Measurements from ENCODE around the gene LAIR1.

LAIR1 gene, protein sequence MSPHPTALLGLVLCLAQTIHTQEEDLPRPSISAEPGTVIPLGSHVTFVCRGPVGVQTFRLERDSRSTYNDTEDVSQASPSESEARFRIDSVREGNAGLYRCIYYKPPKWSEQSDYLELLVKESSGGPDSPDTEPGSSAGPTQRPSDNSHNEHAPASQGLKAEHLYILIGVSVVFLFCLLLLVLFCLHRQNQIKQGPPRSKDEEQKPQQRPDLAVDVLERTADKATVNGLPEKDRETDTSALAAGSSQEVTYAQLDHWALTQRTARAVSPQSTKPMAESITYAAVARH

DNA sequence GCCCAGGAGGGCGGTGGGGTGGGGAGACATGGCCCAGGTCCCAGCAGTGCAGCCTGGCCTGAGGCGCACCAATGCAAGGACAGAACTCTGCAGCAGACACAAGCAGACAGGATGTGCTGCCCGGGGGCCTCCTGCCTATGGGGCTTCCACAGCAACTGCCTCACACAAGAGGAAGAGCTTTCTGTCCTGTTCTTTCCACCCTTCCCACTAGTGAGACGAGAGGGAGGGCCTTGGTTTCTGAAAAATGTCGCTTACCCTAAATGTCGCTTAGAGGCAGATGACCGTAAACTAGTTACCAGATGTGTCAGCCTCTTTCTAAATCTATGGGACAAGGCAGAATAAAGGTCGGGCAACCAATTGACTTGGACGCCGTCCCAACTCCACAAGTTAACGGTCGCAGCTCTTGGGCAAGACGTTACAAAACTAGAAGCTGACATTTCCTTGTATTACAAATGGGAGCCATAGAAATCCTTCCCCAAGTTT, at the start of gene LAIR1:
Gene LAIR1 (minus strand): TSS at position 157 of the 483 bp plus-strand sequence. CDS start 127 bp downstream, at position 30.
- Mint-ChIP-seq H3K9me3 (peaks cover 3% of the 10 kb centered on the region), H3K36me3 (peaks cover 54% of the 10 kb centered on the region), H3K4me1 (peaks cover 76% of the 10 kb centered on the region), H3K4me3 (peak within 1 kb of the TSS; percentile 94), H3K27me3 (peaks cover 24% of the 10 kb centered on the region), H3K27ac (peak within 1 kb of the TSS; percentile 89)
- CTCF ChIA-PET: interaction anchor here (0.6 to 1.5 kb wide), 5 partner anchors 18 to 334 kb away, joined by 3 to 7 read pairs (median 4); no protein-coding TSS in a partner anchor
- peak; percentile 71 for DNase-seq

DNA sequence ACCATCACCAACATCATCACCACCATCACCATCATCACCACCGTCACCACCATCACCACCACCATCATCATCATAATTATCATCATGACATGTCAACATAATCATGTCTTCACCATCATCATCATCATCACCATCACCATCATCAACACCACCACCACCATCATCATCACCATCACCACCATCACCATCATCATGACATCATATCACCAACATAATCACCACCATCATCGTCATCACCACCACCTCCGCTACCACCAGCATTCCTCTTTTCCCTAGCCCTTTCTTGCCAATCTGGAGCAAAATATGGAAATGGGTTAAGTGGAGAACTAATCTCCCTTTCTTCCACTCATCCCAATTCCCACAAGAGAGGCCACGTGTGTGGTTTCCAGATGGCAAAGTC, 49.4 kb upstream of the LAIR1 start:
- Mint-ChIP-seq H3K27ac (no peak overlapping the region), H3K36me3 (peaks cover 4% of the 10 kb centered on the region), H3K4me3 (no peak overlapping the region), H3K4me1 (peaks cover 15% of the 10 kb centered on the region), H3K27me3 (peaks cover 62% of the 10 kb centered on the region), H3K9me3 (peaks cover 12% of the 10 kb centered on the region)
- CTCF ChIA-PET: no interaction called here
- no peak for DNase-seq

DNA sequence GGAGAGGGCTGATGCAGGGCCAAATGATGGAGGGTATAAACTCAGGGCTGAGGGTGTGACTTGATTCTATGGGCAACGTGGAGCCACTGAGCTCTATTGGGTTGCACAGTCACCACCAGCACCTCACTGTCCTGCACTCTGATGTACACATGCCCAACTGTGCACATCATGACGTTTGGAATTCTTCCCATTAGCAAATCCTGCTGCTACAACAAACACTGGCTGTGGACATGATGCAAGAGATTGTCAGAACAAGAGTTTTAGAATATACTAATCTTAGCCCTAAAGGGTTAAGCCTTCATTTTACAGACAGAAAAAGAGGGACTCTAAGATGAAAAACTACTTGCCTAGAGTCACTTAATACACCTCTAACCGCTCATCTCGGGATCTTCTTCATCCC, 48.1 kb upstream of the LAIR1 start:
- H3K36me3 Mint-ChIP-seq: peaks cover 9% of the 10 kb centered on the region
- CTCF ChIA-PET: no interaction called here
- H3K27me3 Mint-ChIP-seq: peaks cover 56% of the 10 kb centered on the region
- H3K27ac Mint-ChIP-seq: no peak overlapping the region
- no peak overlapping the region for H3K4me3 Mint-ChIP-seq
- no peak for DNase-seq
- H3K4me1 Mint-ChIP-seq: peaks cover 9% of the 10 kb centered on the region
- peaks cover 19% of the 10 kb centered on the region for H3K9me3 Mint-ChIP-seq

DNA sequence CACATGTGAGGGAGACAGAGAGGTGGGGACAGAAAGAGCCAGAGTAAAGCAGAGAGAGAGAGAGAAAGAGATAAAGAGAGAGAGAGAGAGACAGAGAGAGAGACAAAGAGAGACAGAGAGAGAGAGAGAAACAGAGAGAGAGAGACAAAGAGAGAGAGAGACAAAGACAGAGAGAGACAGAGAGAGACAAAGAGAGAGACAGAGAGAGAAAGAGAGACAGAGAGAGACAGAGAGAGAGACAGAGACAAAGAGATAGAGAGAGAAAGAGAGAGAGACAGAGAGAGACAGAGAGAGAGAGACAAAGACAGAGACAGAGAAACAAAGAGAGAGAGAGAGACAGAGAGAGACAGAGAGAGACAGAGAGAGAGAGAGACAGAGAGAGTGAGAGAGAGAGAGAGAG, 46.3 kb upstream of the LAIR1 start:
- H3K27me3 Mint-ChIP-seq: peaks cover 37% of the 10 kb centered on the region
- CTCF ChIA-PET: interaction anchor here (1.0 kb wide), 1 partner anchor 20 kb away, joined by 3 read pairs; no protein-coding TSS in a partner anchor

DNA sequence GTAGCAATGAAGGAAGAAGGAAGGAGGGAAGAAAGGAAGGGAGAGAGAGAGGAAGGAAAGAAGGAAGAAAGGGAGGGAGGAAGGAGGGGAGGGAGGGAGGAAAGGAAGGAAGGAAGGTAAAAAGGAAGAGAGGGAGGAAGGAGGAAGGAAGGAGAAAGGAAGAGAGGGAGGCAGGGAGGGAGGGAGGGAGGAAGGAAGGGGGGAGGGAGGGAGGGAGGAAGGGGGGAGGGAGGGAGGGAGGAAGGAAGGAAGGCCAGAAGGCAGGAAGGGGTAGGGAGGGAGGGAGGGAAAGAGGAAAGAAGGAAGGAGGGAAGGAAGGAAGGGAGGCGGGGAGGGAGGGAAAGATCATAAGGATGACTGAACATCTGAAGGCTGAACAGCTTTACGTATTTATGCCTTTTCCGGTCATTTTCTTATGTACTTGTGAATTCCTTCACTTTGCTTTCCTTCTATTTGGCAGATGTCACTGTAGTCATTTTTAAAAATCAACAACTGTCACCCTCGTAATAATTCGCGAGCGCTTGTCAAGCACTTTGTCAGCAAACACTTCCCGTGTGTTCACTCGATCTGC, 43.8 kb upstream of the LAIR1 start:
- Mint-ChIP-seq H3K4me1 (no peaks in the 10 kb centered on the region), H3K9me3 (peaks cover 21% of the 10 kb centered on the region), H3K27me3 (peaks cover 26% of the 10 kb centered on the region), H3K27ac (peak overlapping the region; percentile 84), H3K36me3 (peaks cover 12% of the 10 kb centered on the region), H3K4me3 (no peak overlapping the region)
- CTCF ChIA-PET: no interaction called here
- no peak for DNase-seq

More for the DNA sequence above, 46.3 kb upstream of the LAIR1 start:
- Mint-ChIP-seq H3K4me3 (no peak overlapping the region), H3K27ac (no peak overlapping the region), H3K36me3 (peaks cover 12% of the 10 kb centered on the region), H3K4me1 (no peaks in the 10 kb centered on the region), H3K9me3 (peaks cover 24% of the 10 kb centered on the region)
- DNase-seq: no peak

DNA sequence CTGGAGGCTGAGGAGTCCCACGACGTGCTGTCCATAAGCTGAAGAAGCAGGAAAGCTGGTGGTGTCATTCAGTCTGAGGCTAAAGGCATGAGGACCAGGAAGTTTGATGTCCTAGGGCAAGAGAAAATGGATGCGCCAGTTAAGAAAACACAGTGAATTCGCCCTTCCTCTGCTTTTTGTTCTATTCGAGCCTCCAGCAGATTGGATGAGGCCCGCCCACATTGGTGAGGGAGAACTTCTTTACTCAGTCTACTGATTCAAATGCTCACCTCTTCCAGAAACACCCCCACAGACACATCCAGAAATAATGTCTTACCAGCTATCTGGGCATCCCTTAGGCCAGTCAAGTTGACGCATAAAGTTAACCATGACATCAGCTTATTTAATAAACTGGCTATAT, 43.0 kb upstream of the LAIR1 start:
- Mint-ChIP-seq H3K4me1 (no peaks in the 10 kb centered on the region), H3K4me3 (no peak overlapping the region), H3K27ac (peak overlapping the region; percentile 84), H3K27me3 (peaks cover 31% of the 10 kb centered on the region), H3K36me3 (peaks cover 12% of the 10 kb centered on the region), H3K9me3 (peaks cover 18% of the 10 kb centered on the region)
- CTCF ChIA-PET: interaction anchor here (1.3 kb wide), 1 partner anchor 18 kb away, joined by 5 read pairs; no protein-coding TSS in a partner anchor
- DNase-seq: no peak

DNA sequence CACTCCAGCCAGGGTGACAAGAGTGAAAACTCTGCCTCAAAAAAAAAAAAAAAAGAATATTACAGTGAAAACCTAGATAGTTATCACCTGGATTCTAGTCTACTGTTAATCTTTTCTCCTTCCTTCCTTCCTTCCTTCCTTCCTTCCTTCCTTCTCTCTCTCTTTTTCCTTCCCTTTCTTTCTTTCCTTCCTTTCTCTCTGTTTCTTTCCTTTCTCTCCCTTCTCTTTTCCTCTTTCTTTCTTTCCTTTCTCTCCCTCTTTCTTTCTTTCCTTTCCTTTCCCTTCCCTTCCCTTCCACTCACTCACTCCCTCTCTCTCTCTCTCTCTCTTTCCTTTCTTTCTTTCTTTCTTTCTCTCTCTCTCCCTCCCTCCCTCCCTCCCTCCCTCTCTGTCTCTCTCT, 40.9 kb upstream of the LAIR1 start:
- no peak overlapping the region for H3K4me3 Mint-ChIP-seq
- CTCF ChIA-PET: no interaction called here
- H3K27ac Mint-ChIP-seq: no peak overlapping the region

DNA sequence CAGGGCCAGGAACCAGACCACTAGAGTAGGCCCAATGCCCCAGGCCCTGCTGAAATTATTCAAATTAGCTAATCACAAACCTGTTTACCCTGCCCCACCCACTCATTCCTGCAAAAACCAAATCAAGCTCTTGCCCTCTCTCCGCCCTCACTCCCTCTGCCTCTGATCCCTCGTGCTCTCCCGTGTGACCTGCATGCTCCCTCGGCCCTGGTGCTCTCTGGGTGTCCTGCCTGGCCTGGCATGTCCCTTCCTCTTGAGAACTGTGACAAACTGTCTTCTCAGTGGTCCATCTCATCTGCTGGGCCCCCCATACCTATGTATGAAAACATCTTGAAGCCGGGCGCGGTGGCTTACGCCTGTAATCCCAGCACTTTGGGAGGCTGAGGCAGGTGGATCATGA, 38.3 kb upstream of the LAIR1 start:
- Mint-ChIP-seq H3K4me1 (no peaks in the 10 kb centered on the region), H3K4me3 (no peak overlapping the region), H3K27me3 (peaks cover 23% of the 10 kb centered on the region), H3K36me3 (peaks cover 5% of the 10 kb centered on the region), H3K9me3 (peaks cover 8% of the 10 kb centered on the region), H3K27ac (no peak overlapping the region)
- CTCF ChIA-PET: interaction anchor here (1.2 kb wide), 1 partner anchor 12 kb away, joined by 5 read pairs; no protein-coding TSS in a partner anchor
- DNase-seq: no peak

More for the DNA sequence above, 40.9 kb upstream of the LAIR1 start:
- DNase-seq: no peak
- H3K4me1 Mint-ChIP-seq: no peaks in the 10 kb centered on the region
- H3K27me3 Mint-ChIP-seq: peaks cover 21% of the 10 kb centered on the region
- H3K36me3 Mint-ChIP-seq: peaks cover 12% of the 10 kb centered on the region
- H3K9me3 Mint-ChIP-seq: peaks cover 18% of the 10 kb centered on the region

DNA sequence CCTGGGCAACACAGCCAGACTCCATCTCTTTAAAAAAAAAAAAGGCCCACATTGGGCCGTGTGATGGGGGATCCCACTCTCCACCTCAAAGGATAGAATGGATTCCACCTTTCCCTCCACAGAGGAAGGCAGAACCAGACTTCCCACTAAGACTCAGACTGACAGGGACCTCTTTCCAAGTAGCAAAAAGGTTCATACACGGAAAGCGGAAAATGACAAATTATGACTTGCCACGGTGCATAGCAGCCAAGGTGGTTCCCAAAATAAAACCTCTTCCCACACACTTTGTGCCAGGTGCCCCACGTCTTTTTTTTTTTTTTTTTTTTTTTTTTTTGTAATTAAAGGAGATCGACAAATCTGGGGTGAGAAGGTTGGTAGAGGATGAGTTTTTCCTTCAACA, 36.2 kb upstream of the LAIR1 start:
- Mint-ChIP-seq H3K4me3 (no peak overlapping the region), H3K27me3 (peaks cover 23% of the 10 kb centered on the region), H3K27ac (no peak overlapping the region), H3K4me1 (no peaks in the 10 kb centered on the region), H3K9me3 (no peaks in the 10 kb centered on the region), H3K36me3 (no peaks in the 10 kb centered on the region)
- CTCF ChIA-PET: no interaction called here
- DNase-seq: no peak

DNA sequence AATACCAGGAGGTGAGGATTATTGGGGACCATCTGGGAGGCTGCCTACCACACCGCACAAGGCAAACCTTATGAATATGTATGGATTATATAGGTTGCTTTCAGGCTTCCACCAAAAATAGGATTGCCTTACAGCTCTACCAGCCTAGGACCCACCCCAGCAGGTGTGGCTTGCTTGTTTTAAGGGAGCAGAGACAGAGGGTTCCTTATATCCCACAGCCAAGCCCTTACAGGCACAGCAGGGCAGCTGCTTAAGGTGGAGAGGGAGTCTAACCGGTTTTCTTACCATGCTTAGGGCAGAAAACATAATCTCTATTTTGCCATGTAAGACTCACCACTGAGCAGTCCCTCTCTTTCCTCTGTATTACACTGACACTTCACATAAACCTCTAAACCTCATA, 34.5 kb upstream of the LAIR1 start:
- no peaks in the 10 kb centered on the region for H3K9me3 Mint-ChIP-seq
- no peak for DNase-seq
- H3K4me1 Mint-ChIP-seq: no peaks in the 10 kb centered on the region
- peaks cover 14% of the 10 kb centered on the region for H3K27me3 Mint-ChIP-seq
- no peaks in the 10 kb centered on the region for H3K36me3 Mint-ChIP-seq
- H3K27ac Mint-ChIP-seq: no peak overlapping the region
- CTCF ChIA-PET: no interaction called here
- no peak overlapping the region for H3K4me3 Mint-ChIP-seq

DNA sequence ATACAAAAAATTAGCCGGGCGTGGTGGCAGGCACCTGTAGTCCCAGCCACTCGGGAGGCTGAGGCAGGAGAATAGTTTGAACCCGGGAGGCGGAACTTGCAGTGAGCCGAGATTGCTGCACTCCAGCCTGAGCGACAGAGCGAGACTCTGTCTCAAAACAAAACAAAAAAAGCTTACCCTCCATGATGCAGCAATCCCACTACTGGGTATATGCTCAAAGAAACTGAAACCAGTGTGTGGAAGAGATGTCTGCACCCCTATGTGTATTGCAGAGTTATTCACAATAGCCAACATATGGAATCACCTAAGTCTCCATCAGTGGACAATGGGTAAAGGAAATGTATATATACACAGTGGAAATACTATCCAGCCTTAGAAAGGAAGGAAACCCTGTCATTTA, 31.0 kb upstream of the LAIR1 start:
- CTCF ChIA-PET: no interaction called here
- no peak for DNase-seq
- Mint-ChIP-seq H3K9me3 (no peaks in the 10 kb centered on the region), H3K27ac (no peak overlapping the region), H3K4me1 (peaks cover 9% of the 10 kb centered on the region), H3K36me3 (no peaks in the 10 kb centered on the region), H3K4me3 (no peak overlapping the region), H3K27me3 (peaks cover 35% of the 10 kb centered on the region)

DNA sequence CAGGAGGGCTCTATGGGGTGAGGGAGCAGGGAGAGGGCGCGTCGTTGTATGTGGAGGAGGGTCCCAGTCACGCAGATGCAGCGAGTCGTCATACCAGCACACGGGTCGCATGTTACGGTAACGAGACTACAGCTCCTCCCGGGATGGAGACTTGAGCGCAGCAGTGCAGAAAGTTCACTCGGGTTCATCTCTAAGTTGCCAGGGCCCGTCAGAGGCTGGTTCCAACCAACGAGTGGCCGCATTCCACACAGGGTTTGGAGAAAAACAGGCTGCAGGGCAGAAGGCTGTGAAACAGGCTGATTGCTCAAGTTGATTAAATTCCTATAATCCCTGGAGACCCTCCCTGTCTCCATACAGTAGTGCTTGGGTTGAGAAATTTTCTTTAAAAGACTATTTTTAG, 28.6 kb upstream of the LAIR1 start:
- Mint-ChIP-seq H3K9me3 (no peaks in the 10 kb centered on the region), H3K27me3 (peaks cover 35% of the 10 kb centered on the region), H3K36me3 (no peaks in the 10 kb centered on the region), H3K4me3 (no peak overlapping the region), H3K4me1 (peaks cover 32% of the 10 kb centered on the region), H3K27ac (no peak overlapping the region)
- DNase-seq: no peak
- CTCF ChIA-PET: no interaction called here

DNA sequence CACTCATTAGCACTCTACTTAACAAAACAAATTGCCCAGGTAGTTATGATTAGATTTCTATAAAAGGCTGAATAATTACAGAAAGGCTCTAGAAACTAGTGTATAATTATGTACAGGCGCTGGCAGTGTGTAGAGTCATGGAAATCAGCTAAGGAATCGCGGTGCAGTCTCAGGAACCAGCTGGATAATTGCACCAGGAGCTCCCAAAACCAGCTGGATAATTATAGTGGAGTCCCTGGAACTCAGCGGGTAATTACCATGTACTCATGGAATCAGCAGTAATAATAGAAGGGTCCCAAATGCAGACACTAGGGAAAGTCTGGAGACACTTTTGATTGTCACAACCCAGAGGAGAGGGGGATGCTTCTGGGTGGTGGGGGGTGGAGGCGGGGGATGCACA, 27.4 kb upstream of the LAIR1 start:
- H3K4me3 Mint-ChIP-seq: no peak overlapping the region
- H3K36me3 Mint-ChIP-seq: no peaks in the 10 kb centered on the region
- CTCF ChIA-PET: interaction anchor here (0.8 to 5.0 kb wide), 12 partner anchors 18 to 160 kb away, joined by 3 to 128 read pairs (median 4); partner anchors contain the start of gene LAIR1
- H3K27ac Mint-ChIP-seq: no peak overlapping the region
- H3K4me1 Mint-ChIP-seq: peaks cover 42% of the 10 kb centered on the region
- DNase-seq: no peak
- peaks cover 40% of the 10 kb centered on the region for H3K27me3 Mint-ChIP-seq
- no peaks in the 10 kb centered on the region for H3K9me3 Mint-ChIP-seq

DNA sequence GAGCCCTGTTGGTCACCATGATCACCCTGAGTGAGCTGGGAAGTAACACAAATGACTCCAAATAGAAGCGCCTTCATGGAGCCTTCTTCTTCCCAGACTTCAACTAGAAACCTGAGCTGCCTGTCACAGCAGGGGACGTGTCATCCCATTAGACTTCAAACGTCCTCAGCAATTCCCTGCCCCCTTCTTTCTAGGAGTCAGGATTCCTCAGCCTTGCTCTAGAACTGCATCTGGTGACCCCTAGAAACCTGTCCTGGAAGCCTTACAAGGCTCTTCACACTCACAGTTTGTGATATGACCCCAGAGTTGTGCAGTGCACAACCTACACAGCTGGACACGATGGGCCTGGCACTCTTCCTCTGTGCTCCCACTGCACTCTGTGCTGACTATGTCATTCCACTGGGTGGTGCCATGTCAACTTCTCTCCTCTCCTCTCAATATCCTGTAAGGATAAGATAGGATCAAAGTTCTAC, 26.9 kb upstream of the LAIR1 start:
- H3K4me3 Mint-ChIP-seq: no peak overlapping the region
- peak overlapping the region; percentile 13 for H3K27ac Mint-ChIP-seq
- CTCF ChIA-PET: interaction anchor here (0.8 to 5.0 kb wide), 19 partner anchors 11 to 232 kb away, joined by 3 to 128 read pairs (median 5); partner anchors contain the start of genes LAIR1 and LENG1
- H3K36me3 Mint-ChIP-seq: no peaks in the 10 kb centered on the region
- peaks cover 45% of the 10 kb centered on the region for H3K27me3 Mint-ChIP-seq
- no peak for DNase-seq
- peaks cover 42% of the 10 kb centered on the region for H3K4me1 Mint-ChIP-seq
- H3K9me3 Mint-ChIP-seq: no peaks in the 10 kb centered on the region
